Measurements from ENCODE around the gene TCEANC. TPM values are rescaled to one million over a fixed set of nuclear protein-coding genes. Genes with fewer than 3 reads are reported as not detected.

TCEANC gene
- total RNA-seq, 1 experiment from 2014 or later = 2.9 TPM

Other genes with a start within 250 kb of the TCEANC start
- gene EGFL6, start 83.5 kb upstream of the TCEANC start, total RNA-seq (2014; rRNA removed; shearing (Covaris generic)) = not detected in 2 replicates
- 26.9 and 35.9 TPM in 2 replicates for gene RAB9A, start 36.0 kb downstream of the TCEANC start, total RNA-seq (2014; rRNA removed; shearing (Covaris generic))
- 20.3 and 21.1 TPM in 2 replicates for gene TRAPPC2, start 81.5 kb downstream of the TCEANC start, total RNA-seq (2014; rRNA removed; shearing (Covaris generic))
- 19.9 and 26.6 TPM in 2 replicates for gene OFD1, start 81.6 kb downstream of the TCEANC start, total RNA-seq (2014; rRNA removed; shearing (Covaris generic))
- 0.50 and 0.75 TPM in 2 replicates for gene GPM6B, start 164.0 kb downstream of the TCEANC start, total RNA-seq (2014; rRNA removed; shearing (Covaris generic))

All from NCI-H460 (cell line).